SK-N-SH (cell line): ENCODE data around the gene AACS. TPM values are rescaled to one million over a fixed set of nuclear protein-coding genes. Genes with fewer than 3 reads are reported as not detected.

Experiments
- CTCF ChIA-PET: fragments of 300-600, 350-600 bp; formaldehyde crosslinking; extraction: SDS; loops from one replicate; lab custom pipeline; 2021; lab: Yijun Ruan, JAX
- POLR2A ChIA-PET: fragments of 350-600 bp; sonication (Branson Sonifier 250); formaldehyde crosslinking; extraction: SDS; loops from one replicate; lab custom pipeline; 2020; ENCODE audit warnings: antibody characterized with exemption, inconsistent platforms; lab: Yijun Ruan, JAX
- DNase-seq: peaks from one replicate; pipeline ENCODE4 v3.0.0; 2012
- H2AFZ ChIP-seq: fragments of 200-600 bp; sonication (generic); 2 replicates; pipeline ENCODE4 v1.8.1; 2016; ENCODE audit warnings: antibody characterized with exemption, mild to moderate bottlenecking, low read depth
- H3F3A ChIP-seq: fragments of 200-600 bp; sonication (generic); replicated peaks from 2 replicates; pipeline ENCODE3; 2016; ENCODE audit warnings: antibody characterized with exemption, mild to moderate bottlenecking; ENCODE audit not compliant: insufficient read depth
- H3K27ac ChIP-seq, 2 experiments: fragments of 200-500 bp in 1 of 2; fragments of 200-600 bp in 1 of 2; sonication (Bioruptor generic) in 1 of 2; sonication (generic), shearing (Covaris generic) in 1 of 2; 2 replicates each; pipeline versions ENCODE4 v1.5.1 to v1.6.1; 2014 to 2016; ENCODE audit warnings: low read depth in 2 of 2, inconsistent platforms in 1 of 2, low read length in 1 of 2, mild to moderate bottlenecking in 1 of 2, mixed read lengths in 1 of 2
- H3K27me3 ChIP-seq: fragments of 200-600 bp; sonication (generic), shearing (Covaris generic); 2 replicates; pipeline ENCODE4 v1.6.1; 2016; ENCODE audit warnings: mixed run types; ENCODE audit not compliant: insufficient read depth
- H3K36me3 ChIP-seq, 2 experiments: fragments of 200-500 bp in 1 of 2; fragments of 200-600 bp in 1 of 2; sonication (Bioruptor generic) in 1 of 2; sonication (generic) in 1 of 2; replicated peaks in 1 of 2; 2 replicates each; pipeline versions ENCODE3 to v1.5.1; 2014 to 2016; ENCODE audit warnings: low read length in 1 of 2, mild to moderate bottlenecking in 1 of 2; ENCODE audit not compliant: insufficient read depth in 2 of 2, control insufficient read depth in 1 of 2
- H3K4me1 ChIP-seq, 2 experiments: fragments of 200-500 bp in 1 of 2; fragments of 200-600 bp in 1 of 2; sonication (Bioruptor generic) in 1 of 2; sonication (generic), shearing (Covaris generic) in 1 of 2; 2 replicates each; pipeline versions ENCODE4 v1.5.1 to v1.6.1; 2014 to 2016; ENCODE audit warnings: low read depth in 1 of 2, low read length in 1 of 2, mixed run types in 1 of 2; ENCODE audit not compliant: insufficient read depth in 2 of 2, control insufficient read depth in 1 of 2
- H3K4me2 ChIP-seq: fragments of 200-600 bp; sonication (generic), shearing (Covaris generic); 2 replicates; pipeline ENCODE4 v1.6.1; 2017; ENCODE audit warnings: mixed run types
- H3K4me3 ChIP-seq, 2 experiments: fragments of 200-500 bp in 1 of 2; fragments of 200-600 bp in 1 of 2; sonication (Bioruptor generic) in 1 of 2; sonication (generic), shearing (Covaris generic) in 1 of 2; 2 replicates each; pipeline versions ENCODE4 v1.5.1 to v1.8.1; 2014 to 2016; ENCODE audit warnings: low read depth in 2 of 2, inconsistent platforms in 1 of 2, low read length in 1 of 2, mild to moderate bottlenecking in 1 of 2, mixed read lengths in 1 of 2, moderate library complexity in 1 of 2
- H3K79me2 ChIP-seq: fragments of 200-600 bp; sonication (generic); 2 replicates; pipeline ENCODE4 v1.8.1; 2017; ENCODE audit warnings: mild to moderate bottlenecking; ENCODE audit not compliant: insufficient read depth
- H3K9ac ChIP-seq: fragments of 200-600 bp; sonication (generic); 2 replicates; pipeline ENCODE4 v1.6.1; 2017; ENCODE audit warnings: mixed run types
- H3K9me2 ChIP-seq: fragments of 200-600 bp; sonication (generic); 2 replicates; pipeline ENCODE4 v1.6.1; 2017; ENCODE audit warnings: mixed run types
- H3K9me3 ChIP-seq: fragments of 200-600 bp; sonication (generic); 2 replicates; pipeline ENCODE4 v1.6.1; 2017; ENCODE audit warnings: mixed run types, mild to moderate bottlenecking, moderate library complexity
- H4K20me1 ChIP-seq: fragments of 200-600 bp; sonication (generic); 2 replicates; pipeline ENCODE4 v1.6.1; 2017; ENCODE audit warnings: mild to moderate bottlenecking, mixed run types; ENCODE audit not compliant: insufficient read depth
- CHD2 ChIP-seq: fragments of 150-350 bp; IDR thresholded peaks from 2 replicates; pipeline ENCODE4 v1.6.1; 2018; ENCODE audit warnings: low read length; ENCODE audit not compliant: partially characterized antibody
- ELF1 ChIP-seq: IDR thresholded peaks from 2 replicates; pipeline ENCODE4 v1.4.0; 2012
- EZH2phosphoT487 ChIP-seq: fragments of 200-600 bp; sonication (generic); IDR thresholded peaks from 2 replicates; pipeline ENCODE4 v1.6.1; 2017; ENCODE audit warnings: low read depth, mixed run types, mild to moderate bottlenecking, antibody characterized with exemption, moderate library complexity, borderline replicate concordance
- FOSL2 ChIP-seq: IDR thresholded peaks from 2 replicates; pipeline ENCODE4 v1.4.0; 2012; ENCODE audit warnings: low read depth, mild to moderate bottlenecking, moderate library complexity, borderline replicate concordance
- FOXM1 ChIP-seq: IDR thresholded peaks from 2 replicates; pipeline ENCODE4 v1.4.0; 2012; ENCODE audit warnings: low read depth, mild to moderate bottlenecking
- GABPA ChIP-seq: IDR thresholded peaks from 2 replicates; pipeline ENCODE4 v1.4.0; 2012; ENCODE audit warnings: low read depth, mild to moderate bottlenecking
- GATA2 ChIP-seq: sonication (generic); formaldehyde crosslinking; IDR thresholded peaks from 2 replicates; pipeline ENCODE4 v1.5.0; 2020; ENCODE audit warnings: mild to moderate bottlenecking, missing genetic modification reagents
- MEF2A ChIP-seq: IDR thresholded peaks from 2 replicates; pipeline ENCODE4 v1.4.0; 2012; ENCODE audit warnings: low read depth, borderline replicate concordance
- NFIC ChIP-seq: IDR thresholded peaks from 2 replicates; pipeline ENCODE4 v1.4.0; 2012; ENCODE audit warnings: borderline replicate concordance
- POLR2AphosphoS5 ChIP-seq: IDR thresholded peaks from 2 replicates; pipeline ENCODE4 v1.6.1; 2012; ENCODE audit warnings: low read depth, low read length
- RCOR1 ChIP-seq: fragments of 150-350 bp; IDR thresholded peaks from 2 replicates; pipeline ENCODE4 v1.6.1; 2017; ENCODE audit warnings: antibody characterized with exemption, low read length
- RXRA ChIP-seq: IDR thresholded peaks from 2 replicates; pipeline ENCODE4 v1.4.0; 2012; ENCODE audit warnings: low read depth, mild to moderate bottlenecking, borderline replicate concordance
- SIN3A ChIP-seq: IDR thresholded peaks from 2 replicates; pipeline ENCODE4 v1.6.1; 2012; ENCODE audit warnings: low read depth, mild to moderate bottlenecking, low read length, moderate library complexity, borderline replicate concordance
- SMC3 ChIP-seq: IDR thresholded peaks from 2 replicates; pipeline ENCODE4 v1.6.1; 2012; ENCODE audit warnings: low read depth, low read length, improper control_type of control experiment
- TAF1 ChIP-seq: IDR thresholded peaks from 2 replicates; pipeline ENCODE4 v1.6.1; 2012; ENCODE audit warnings: low read depth, mild to moderate bottlenecking, low read length, moderate library complexity, borderline replicate concordance
- TCF12 ChIP-seq: IDR thresholded peaks from 2 replicates; pipeline ENCODE4 v1.4.0; 2012
- TEAD4 ChIP-seq: IDR thresholded peaks from 2 replicates; pipeline ENCODE4 v1.4.0; 2012; ENCODE audit warnings: mild to moderate bottlenecking, borderline replicate concordance; ENCODE audit not compliant: insufficient read depth
- USF1 ChIP-seq: IDR thresholded peaks from 2 replicates; pipeline ENCODE4 v1.4.0; 2012; ENCODE audit warnings: low read depth, borderline replicate concordance
- YY1 ChIP-seq: IDR thresholded peaks from 2 replicates; pipeline ENCODE4 v1.4.0; 2012; ENCODE audit warnings: low read depth, mild to moderate bottlenecking
- WGBS: methylation state at CpG from one replicate; pipeline ENCODE4 v1.1.6; 2017; ENCODE audit warnings: low lambda C conversion rate; 5-methylcytosine and 5-hydroxymethylcytosine counted together
- polyA plus RNA-seq, 3 experiments: library from polyadenylated mRNA; depleted of rRNA; stranded (reverse); fragments of >200 nt; gene quantifications; 2 replicates each; pipeline ENCODE4 v1.2.3, GENCODE V29; 2012
- TF ChIP-seq, protein P1 (sequence below): IDR thresholded peaks from 2 replicates; pipeline ENCODE4 v1.6.1; 2012; ENCODE audit warnings: mild to moderate bottlenecking, low read depth, low read length, moderate library complexity

Gene AACS
- polyA plus RNA-seq, 1 of the 3 experiments (the other 2 are of a cell fraction): 17.3 TPM

- 4% methylated on average over 20 of the region's 25 CpGs for WGBS
- Histone ChIP-seq H3K4me1 (no peaks in the 10 kb centered on the region; a peak in 1 of 4 replicates), H3K9ac (no peak overlapping the region), H4K20me1 (no peaks in the 10 kb centered on the region; the same call in 1 of the 2 replicates)
- TF ChIP-seq MEF2A (no peak), YY1 (no peak), POLR2AphosphoS5 (no peak), TEAD4 (no peak), ELF1 (no peak), RCOR1 (no peak), GABPA (no peak), SMC3 (no peak), RXRA (no peak)
- TF ChIP-seq, all 33 proteins: peak for 0
- peak overlapping the region; percentile 62; the same call in 1 of the 2 replicates for H3K4me2 ChIP-seq
- no peaks in the 10 kb centered on the region for H3K9me3 ChIP-seq
- H3K79me2 ChIP-seq: no peaks in the 10 kb centered on the region
- DNase-seq: no peak
- H3K27me3 ChIP-seq: peaks cover 57% of the 10 kb centered on the region
- H3K36me3 ChIP-seq: no peaks in the 10 kb centered on the region
- ChIA-PET CTCF (interaction anchor here (0.6 to 2.6 kb wide), 7 partner anchors 15 to 1559 kb away, joined by 3 to 11 read pairs (median 3); no protein-coding TSS in a partner anchor), POLR2A (no interaction called here)
- peaks cover 3% of the 10 kb centered on the region for H3F3A ChIP-seq
- H2AFZ ChIP-seq: no peak overlapping the region
- H3K9me2 ChIP-seq: no peaks in the 10 kb centered on the region
- H3K27ac ChIP-seq: no peak overlapping the region
- peak overlapping the region in 1 of 2 experiments; percentile 5; a peak in 1 of 4 replicates for H3K4me3 ChIP-seq
Observed at GRCh38 chr12:125187780-125188741, 122.8 kb downstream of the AACS start.

- Histone ChIP-seq H4K20me1 (no peaks in the 10 kb centered on the region; the same call in 1 of the 2 replicates), H3K4me3 (no peak overlapping the region), H3K9me2 (no peaks in the 10 kb centered on the region), H3K9ac (no peak overlapping the region), H2AFZ (no peak overlapping the region), H3K79me2 (no peaks in the 10 kb centered on the region), H3K9me3 (no peaks in the 10 kb centered on the region), H3F3A (peaks cover 3% of the 10 kb centered on the region), H3K36me3 (no peaks in the 10 kb centered on the region), H3K27ac (no peak overlapping the region), H3K27me3 (peaks cover 57% of the 10 kb centered on the region), H3K4me2 (no peak overlapping the region; the same call in 1 of the 2 replicates), H3K4me1 (no peaks in the 10 kb centered on the region; a peak in 1 of 4 replicates)
- WGBS: 6% methylated on average over 10 of the region's 10 CpGs
- DNase-seq: no peak
- TF ChIP-seq CHD2: no peak
- no peak for TF ChIP-seq TAF1
- TF ChIP-seq SIN3A: no peak
- no peak for TF ChIP-seq GATA2 (CRISPR knock-in tag)
- no peak for TF ChIP-seq RCOR1
- TF ChIP-seq EZH2phosphoT487: no peak
- TF ChIP-seq, protein P1, sequence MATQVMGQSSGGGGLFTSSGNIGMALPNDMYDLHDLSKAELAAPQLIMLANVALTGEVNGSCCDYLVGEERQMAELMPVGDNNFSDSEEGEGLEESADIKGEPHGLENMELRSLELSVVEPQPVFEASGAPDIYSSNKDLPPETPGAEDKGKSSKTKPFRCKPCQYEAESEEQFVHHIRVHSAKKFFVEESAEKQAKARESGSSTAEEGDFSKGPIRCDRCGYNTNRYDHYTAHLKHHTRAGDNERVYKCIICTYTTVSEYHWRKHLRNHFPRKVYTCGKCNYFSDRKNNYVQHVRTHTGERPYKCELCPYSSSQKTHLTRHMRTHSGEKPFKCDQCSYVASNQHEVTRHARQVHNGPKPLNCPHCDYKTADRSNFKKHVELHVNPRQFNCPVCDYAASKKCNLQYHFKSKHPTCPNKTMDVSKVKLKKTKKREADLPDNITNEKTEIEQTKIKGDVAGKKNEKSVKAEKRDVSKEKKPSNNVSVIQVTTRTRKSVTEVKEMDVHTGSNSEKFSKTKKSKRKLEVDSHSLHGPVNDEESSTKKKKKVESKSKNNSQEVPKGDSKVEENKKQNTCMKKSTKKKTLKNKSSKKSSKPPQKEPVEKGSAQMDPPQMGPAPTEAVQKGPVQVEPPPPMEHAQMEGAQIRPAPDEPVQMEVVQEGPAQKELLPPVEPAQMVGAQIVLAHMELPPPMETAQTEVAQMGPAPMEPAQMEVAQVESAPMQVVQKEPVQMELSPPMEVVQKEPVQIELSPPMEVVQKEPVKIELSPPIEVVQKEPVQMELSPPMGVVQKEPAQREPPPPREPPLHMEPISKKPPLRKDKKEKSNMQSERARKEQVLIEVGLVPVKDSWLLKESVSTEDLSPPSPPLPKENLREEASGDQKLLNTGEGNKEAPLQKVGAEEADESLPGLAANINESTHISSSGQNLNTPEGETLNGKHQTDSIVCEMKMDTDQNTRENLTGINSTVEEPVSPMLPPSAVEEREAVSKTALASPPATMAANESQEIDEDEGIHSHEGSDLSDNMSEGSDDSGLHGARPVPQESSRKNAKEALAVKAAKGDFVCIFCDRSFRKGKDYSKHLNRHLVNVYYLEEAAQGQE: no peak
- TF ChIP-seq USF1: no peak
- TF ChIP-seq SMC3: no peak
- TF ChIP-seq FOXM1: no peak
- no peak for TF ChIP-seq GABPA
- no peak for TF ChIP-seq POLR2AphosphoS5
- TF ChIP-seq TCF12: no peak
- TF ChIP-seq YY1: no peak
- no peak for TF ChIP-seq ELF1
- no peak for TF ChIP-seq FOSL2
- TF ChIP-seq MEF2A: no peak
- no peak for TF ChIP-seq NFIC
- ChIA-PET POLR2A (no interaction called here), CTCF (interaction anchor here (1.0 to 2.6 kb wide), 3 partner anchors 14 to 1558 kb away, joined by 3 to 11 read pairs (median 3); no protein-coding TSS in a partner anchor)
Observed at GRCh38 chr12:125189015-125189414, 123.8 kb downstream of the AACS start.
